Retinal pigment epithelial cell (primary cell): ENCODE measurements around the gene POLR3K.
A peak's percentile ranks its signal among the peaks of the same experiment; 100 is the strongest.

Experiments
- DNase-seq: peaks from one replicate; pipeline ENCODE4 v3.0.0-alpha.2; 2010; ENCODE audit warnings: low read depth
- H3K4me3 ChIP-seq: 2 replicates; pipeline ENCODE4 v1.5.1; 2011; ENCODE audit warnings: mild to moderate bottlenecking, low read length, control low read depth, moderate library complexity
- CTCF ChIP-seq: conservative IDR thresholded peaks from 2 replicates; pipeline ENCODE4 v1.5.1; 2011; ENCODE audit warnings: low read depth, low read length, control low read depth, inconsistent platforms

The POLR3K gene

DNA sequence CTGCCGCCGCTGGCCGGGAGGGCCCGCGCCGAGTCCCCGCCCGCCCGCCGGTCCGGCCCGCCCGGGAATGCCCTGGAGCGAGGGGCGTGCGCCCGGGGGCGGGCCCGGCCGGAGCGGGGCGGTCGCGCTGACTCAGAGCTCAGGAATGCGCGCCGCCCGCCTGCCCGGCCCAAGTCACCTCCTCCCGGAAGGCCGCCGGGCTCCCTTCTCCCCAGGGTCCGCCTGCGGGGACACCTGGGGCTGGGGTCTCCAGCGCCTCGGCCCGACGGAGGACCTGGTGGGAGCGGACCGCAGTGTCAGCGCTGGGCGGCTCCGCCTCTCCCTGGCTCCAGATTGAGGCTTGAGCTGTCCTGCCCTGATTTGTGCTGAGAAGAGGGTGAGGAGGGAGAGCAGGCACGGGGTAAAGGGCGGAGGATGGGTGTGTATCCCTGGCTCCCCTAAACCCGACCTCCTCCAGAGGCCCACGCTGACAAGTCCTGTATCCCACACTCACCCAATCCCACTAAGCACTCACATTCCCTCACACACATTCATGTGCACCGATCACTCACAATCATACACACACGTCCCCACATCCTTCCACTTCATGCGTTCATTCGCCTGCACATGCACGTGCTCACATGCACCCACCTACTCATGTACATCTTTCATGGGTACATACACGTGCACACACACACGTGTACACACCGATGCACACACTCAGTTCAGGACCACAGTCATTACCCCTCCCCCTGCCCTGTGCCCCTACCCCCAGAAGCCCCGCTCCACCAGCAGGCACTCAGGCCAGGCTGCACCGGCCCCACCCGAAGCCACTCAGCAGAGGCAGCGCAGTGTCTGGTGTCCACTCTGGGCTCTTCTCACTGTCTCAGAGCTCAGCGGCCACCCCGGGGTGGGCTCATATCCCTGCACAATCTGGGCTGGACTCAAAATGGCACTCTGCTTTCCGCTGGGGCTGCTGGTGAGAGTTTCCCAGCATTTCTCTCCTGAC lies 19.4 kb upstream of the POLR3K start, which contains the start of gene RHBDF1:
Gene RHBDF1, minus strand, starts transcription at position 71 of the 988 bp plus-strand sequence. CDS start 7,616 bp downstream, outside the sequence.
- peak within 1 kb of the TSS; percentile 65 for H3K4me3 ChIP-seq
- no peak for TF ChIP-seq CTCF
- no peak for DNase-seq

DNA sequence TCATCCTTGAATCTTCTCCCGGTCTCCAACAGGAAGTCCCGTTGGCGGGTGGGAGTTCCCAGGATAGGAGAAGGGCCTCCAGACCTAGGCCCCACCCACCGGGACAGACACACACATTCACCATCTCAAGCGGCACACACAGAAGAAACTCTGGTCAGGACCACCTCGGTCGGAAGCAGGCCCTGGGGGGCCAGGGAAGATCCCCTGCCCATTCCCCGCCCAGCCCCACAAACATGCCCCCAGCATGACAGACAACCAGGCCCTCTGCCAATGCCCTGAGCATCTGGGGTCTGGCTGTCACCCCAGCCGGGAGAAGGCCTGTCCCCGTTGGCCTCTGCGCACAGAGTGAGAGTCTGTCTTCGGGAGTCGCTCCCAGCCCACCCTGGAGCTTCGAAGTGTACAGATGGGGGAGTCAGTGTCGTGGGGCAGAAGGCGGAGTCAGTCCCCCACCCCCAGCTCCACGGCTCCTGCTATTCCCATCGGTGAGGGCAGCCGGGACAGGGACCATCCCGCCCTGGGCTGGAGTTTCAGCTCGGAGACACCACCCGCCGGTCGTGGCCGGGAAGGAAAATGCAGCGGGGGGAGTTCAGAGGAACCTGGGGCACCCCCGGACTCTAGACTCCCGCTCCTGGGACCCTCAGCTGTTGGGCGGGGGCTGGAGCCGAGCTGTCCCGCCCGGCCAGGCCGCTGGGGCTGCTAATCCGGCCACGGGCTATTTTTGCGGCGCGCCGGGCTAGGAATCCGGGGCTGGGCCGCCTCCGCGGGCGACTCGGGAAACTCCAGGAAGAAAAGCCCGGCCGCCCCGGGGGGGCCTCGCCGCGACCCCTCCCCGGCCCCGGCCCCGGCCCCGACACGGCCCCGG lies 18.4 kb upstream of the POLR3K start:
- TF ChIP-seq CTCF, result no peak
- peak overlapping the region; percentile 65 for H3K4me3 ChIP-seq
- DNase-seq, result no peak

DNA sequence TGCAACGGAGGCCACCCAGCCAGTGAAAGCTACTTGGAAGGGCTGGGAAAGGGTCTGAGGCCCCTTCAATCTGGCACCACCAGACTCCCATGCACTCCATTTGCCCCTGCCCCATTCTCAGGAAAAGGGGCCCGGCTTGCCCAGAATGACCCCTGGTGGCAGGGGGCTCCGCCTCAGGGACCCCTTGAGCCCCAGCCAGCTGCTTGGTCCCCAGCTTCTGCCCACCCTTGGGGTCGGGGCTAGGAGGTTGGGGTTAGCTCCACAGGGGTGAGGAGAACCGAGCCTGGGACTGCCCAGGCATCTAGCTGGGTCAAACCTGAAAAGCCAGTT lies 17.8 kb upstream of the POLR3K start:
- TF ChIP-seq CTCF, result no peak
- H3K4me3 ChIP-seq, result peak overlapping the region; percentile 65

GRCh38 chr16:69181-69580 lies 15.8 kb upstream of the POLR3K start:
- no peak for DNase-seq
- no peak for TF ChIP-seq CTCF
- H3K4me3 ChIP-seq, result no peak overlapping the region

More for the DNA sequence above, 17.8 kb upstream of the POLR3K start:
- no peak for DNase-seq

GRCh38 chr16:67884-68789 lies 14.7 kb upstream of the POLR3K start:
- no peak for DNase-seq
- H3K4me3 ChIP-seq, result no peak overlapping the region
- TF ChIP-seq CTCF, result no peak

DNA sequence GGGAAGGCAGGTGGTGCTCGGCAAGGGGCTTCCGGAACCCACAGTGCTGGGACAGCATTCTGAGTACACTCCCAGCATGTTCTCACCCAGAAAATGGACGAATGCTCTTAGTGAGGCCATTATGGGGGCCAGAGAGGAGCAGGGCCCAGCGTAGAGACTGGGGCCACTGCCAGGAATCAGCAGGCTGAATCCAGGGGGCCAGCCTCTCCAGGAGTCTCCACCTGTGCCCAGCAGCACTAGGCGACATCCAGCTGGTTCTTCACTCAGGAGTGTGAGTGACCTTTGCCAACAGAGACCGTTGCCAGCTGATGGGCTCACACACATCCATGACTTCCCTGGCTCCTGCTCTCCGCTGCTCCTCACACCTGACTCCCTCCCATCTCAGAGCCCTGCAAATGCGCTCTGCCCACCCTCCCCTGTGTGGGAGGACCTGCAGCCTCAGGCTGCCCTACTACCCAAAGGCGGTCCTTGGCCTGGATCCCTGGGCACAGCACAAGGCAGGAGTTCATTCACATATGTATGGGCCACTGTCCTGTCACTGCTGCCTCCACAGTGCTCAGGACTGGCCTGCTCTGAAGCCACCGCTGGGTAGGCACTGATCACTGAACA lies 13.9 kb upstream of the POLR3K start:
- no peak for DNase-seq
- H3K4me3 ChIP-seq, result no peak overlapping the region
- TF ChIP-seq CTCF, result no peak
